Glutamatergic neuron (in vitro differentiated cells): ENCODE results near the gene MYEF2. TPM values are rescaled to one million over a fixed set of nuclear protein-coding genes. Genes with fewer than 3 reads are reported as not detected.

Experiments
- DNase-seq: peaks from one replicate; pipeline ENCODE4 v3.0.0; 2022
- H3K27ac Mint-ChIP-seq: one replicate; pipeline ENCODE4 v1.8.0; 2020; ENCODE audit warnings: mild to moderate bottlenecking, mixed read lengths, inconsistent platforms; ENCODE audit not compliant: unreplicated experiment
- H3K27me3 Mint-ChIP-seq: one replicate; pipeline ENCODE4 v1.8.0; 2020; ENCODE audit warnings: mild to moderate bottlenecking, moderate library complexity, mixed read lengths, inconsistent platforms; ENCODE audit not compliant: unreplicated experiment
- H3K36me3 Mint-ChIP-seq: one replicate; pipeline ENCODE4 v1.8.0; 2020; ENCODE audit warnings: mild to moderate bottlenecking, mixed read lengths, inconsistent platforms; ENCODE audit not compliant: unreplicated experiment
- H3K4me1 Mint-ChIP-seq: one replicate; pipeline ENCODE4 v1.8.0; 2020; ENCODE audit warnings: mild to moderate bottlenecking, low read depth, mixed read lengths, inconsistent platforms; ENCODE audit not compliant: unreplicated experiment
- H3K4me3 Mint-ChIP-seq: one replicate; pipeline ENCODE4 v1.8.0; 2020; ENCODE audit warnings: mild to moderate bottlenecking, mixed read lengths, inconsistent platforms; ENCODE audit not compliant: unreplicated experiment
- H3K9me3 Mint-ChIP-seq: one replicate; pipeline ENCODE4 v1.8.0; 2020; ENCODE audit warnings: mild to moderate bottlenecking, moderate library complexity, mixed read lengths, inconsistent platforms; ENCODE audit not compliant: unreplicated experiment
- total RNA-seq: library from RNA; stranded (reverse); fragmentation: NEBNext Ultra II Directional; extraction: Animal tissue kit (Norgen Biotek cat#: 25700); gene quantifications from one replicate; pipeline ENCODE4 v1.2.1, GENCODE V29; 2021; ENCODE audit not compliant: unreplicated experiment
- TF ChIP-seq, protein P1 (sequence below): fragments of 200-600 bp; sonication (generic); IDR thresholded peaks from one replicate; pipeline ENCODE4 v1.5.0; 2021; ENCODE audit not compliant: partially characterized antibody, unreplicated experiment

Gene MYEF2
- total RNA-seq, 1 donor from 2014 or later = 245 TPM

- Mint-ChIP-seq H3K36me3 (no peaks in the 10 kb centered on the region), H3K9me3 (no peaks in the 10 kb centered on the region), H3K27ac (no peak overlapping the region), H3K4me3 (no peak overlapping the region), H3K4me1 (no peaks in the 10 kb centered on the region), H3K27me3 (no peaks in the 10 kb centered on the region)
- DNase-seq = no peak
- TF ChIP-seq, protein P1, sequence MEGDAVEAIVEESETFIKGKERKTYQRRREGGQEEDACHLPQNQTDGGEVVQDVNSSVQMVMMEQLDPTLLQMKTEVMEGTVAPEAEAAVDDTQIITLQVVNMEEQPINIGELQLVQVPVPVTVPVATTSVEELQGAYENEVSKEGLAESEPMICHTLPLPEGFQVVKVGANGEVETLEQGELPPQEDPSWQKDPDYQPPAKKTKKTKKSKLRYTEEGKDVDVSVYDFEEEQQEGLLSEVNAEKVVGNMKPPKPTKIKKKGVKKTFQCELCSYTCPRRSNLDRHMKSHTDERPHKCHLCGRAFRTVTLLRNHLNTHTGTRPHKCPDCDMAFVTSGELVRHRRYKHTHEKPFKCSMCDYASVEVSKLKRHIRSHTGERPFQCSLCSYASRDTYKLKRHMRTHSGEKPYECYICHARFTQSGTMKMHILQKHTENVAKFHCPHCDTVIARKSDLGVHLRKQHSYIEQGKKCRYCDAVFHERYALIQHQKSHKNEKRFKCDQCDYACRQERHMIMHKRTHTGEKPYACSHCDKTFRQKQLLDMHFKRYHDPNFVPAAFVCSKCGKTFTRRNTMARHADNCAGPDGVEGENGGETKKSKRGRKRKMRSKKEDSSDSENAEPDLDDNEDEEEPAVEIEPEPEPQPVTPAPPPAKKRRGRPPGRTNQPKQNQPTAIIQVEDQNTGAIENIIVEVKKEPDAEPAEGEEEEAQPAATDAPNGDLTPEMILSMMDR = no peak
These were observed 72.2 kb downstream of the MYEF2 start for GRCh38 chr15:48105936-48106335.

DNA sequence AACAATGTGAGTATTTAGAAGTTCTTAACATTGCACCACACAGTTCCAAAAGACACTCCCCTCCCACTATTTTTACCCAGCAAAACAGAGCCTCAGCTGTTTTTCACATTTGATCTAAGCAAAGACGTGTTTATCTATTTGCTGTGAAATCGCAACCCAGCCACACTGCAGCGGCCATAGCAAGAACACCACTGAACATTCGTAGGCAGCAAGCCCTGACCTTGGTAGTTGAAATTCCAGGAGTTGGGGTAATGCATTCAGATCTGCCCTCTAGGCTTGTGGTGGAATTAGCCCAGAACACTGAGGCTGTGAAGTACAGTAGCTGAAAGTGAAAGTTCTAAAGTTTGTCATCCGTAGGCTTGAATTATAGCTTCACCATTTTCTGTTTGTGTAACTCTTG is 74.4 kb downstream of the MYEF2 start:
- Mint-ChIP-seq H3K9me3 (no peaks in the 10 kb centered on the region), H3K4me1 (no peaks in the 10 kb centered on the region), H3K36me3 (no peaks in the 10 kb centered on the region), H3K4me3 (no peak overlapping the region), H3K27me3 (no peaks in the 10 kb centered on the region), H3K27ac (no peak overlapping the region)
- TF ChIP-seq, protein P1 = no peak
- no peak for DNase-seq

DNA sequence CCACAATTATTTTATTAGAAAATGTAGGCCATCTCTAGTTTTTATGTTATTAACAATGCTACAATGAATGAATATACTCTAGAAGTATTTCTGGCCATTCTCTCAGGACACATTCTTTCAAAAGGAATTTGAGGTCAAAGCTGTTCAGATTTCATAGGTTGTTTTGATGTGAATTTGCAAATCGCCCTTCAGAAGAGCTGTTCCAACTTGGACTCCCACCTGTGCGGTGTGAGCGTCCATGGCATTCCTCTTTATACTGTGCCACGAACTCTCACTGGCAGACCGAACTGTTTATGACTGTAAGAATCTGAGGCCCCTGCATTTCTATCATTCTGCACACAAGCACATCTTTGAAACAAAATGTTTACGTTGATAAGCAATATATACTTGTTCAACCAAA is 75.9 kb downstream of the MYEF2 start:
- no peaks in the 10 kb centered on the region for H3K4me1 Mint-ChIP-seq
- no peak overlapping the region for H3K4me3 Mint-ChIP-seq
- no peaks in the 10 kb centered on the region for H3K27me3 Mint-ChIP-seq
- no peak overlapping the region for H3K27ac Mint-ChIP-seq
- no peaks in the 10 kb centered on the region for H3K9me3 Mint-ChIP-seq
- H3K36me3 Mint-ChIP-seq = no peaks in the 10 kb centered on the region
- TF ChIP-seq, protein P1 = no peak
- DNase-seq = no peak

GRCh38 chr15:48101376-48101961 is 76.6 kb downstream of the MYEF2 start:
- TF ChIP-seq, protein P1 = no peak
- H3K9me3 Mint-ChIP-seq = no peaks in the 10 kb centered on the region

GRCh38 chr15:48097264-48097663 is 80.8 kb downstream of the MYEF2 start:
- H3K4me3 Mint-ChIP-seq = no peak overlapping the region

More at GRCh38 chr15:48101376-48101961, 76.6 kb downstream of the MYEF2 start:
- DNase-seq = no peak
- Mint-ChIP-seq H3K27ac (no peak overlapping the region), H3K36me3 (no peaks in the 10 kb centered on the region), H3K27me3 (no peaks in the 10 kb centered on the region), H3K4me1 (no peaks in the 10 kb centered on the region), H3K4me3 (no peak overlapping the region)

More at GRCh38 chr15:48097264-48097663, 80.8 kb downstream of the MYEF2 start:
- Mint-ChIP-seq H3K4me1 (no peaks in the 10 kb centered on the region), H3K36me3 (no peaks in the 10 kb centered on the region), H3K27ac (no peak overlapping the region), H3K27me3 (no peaks in the 10 kb centered on the region), H3K9me3 (no peaks in the 10 kb centered on the region)
- TF ChIP-seq, protein P1 = no peak
- no peak for DNase-seq
